Immature natural killer cell (primary cell): Measurements from ENCODE around the gene PPT2. TPM values are rescaled to one million over a fixed set of nuclear protein-coding genes. Genes with fewer than 3 reads are reported as not detected.
A peak's percentile ranks its signal among the peaks of the same experiment; 100 is the strongest.

Experiments
- DNase-seq, 3 donors: peaks; one replicate each; pipeline ENCODE4 v3.0.0; 2022; ENCODE audit warnings: mixed read lengths in 1 of 3
- H3K27ac Mint-ChIP-seq, 6 donors: one replicate each; pipeline ENCODE4 v1.8.0; 2020; ENCODE audit warnings: mixed read lengths in 6 of 6, mild to moderate bottlenecking in 5 of 6, inconsistent platforms in 4 of 6, moderate library complexity in 3 of 6
- H3K27me3 Mint-ChIP-seq, 3 donors: one replicate each; pipeline ENCODE4 v1.8.0; 2020 to 2021; ENCODE audit warnings: low read depth in 3 of 3, mild to moderate bottlenecking in 3 of 3, mixed read lengths in 3 of 3, moderate library complexity in 3 of 3, inconsistent platforms in 1 of 3
- H3K36me3 Mint-ChIP-seq, 3 donors: one replicate each; pipeline ENCODE4 v1.8.0; 2020; ENCODE audit warnings: mixed read lengths in 3 of 3, inconsistent platforms in 2 of 3, mild to moderate bottlenecking in 2 of 3
- H3K4me1 Mint-ChIP-seq, 2 donors: one replicate each; pipeline ENCODE4 v1.8.0; 2020; ENCODE audit warnings: inconsistent platforms in 2 of 2, mild to moderate bottlenecking in 2 of 2, mixed read lengths in 2 of 2, moderate library complexity in 1 of 2
- H3K4me3 Mint-ChIP-seq, 5 donors: one replicate each; pipeline ENCODE4 v1.8.0; 2020; ENCODE audit warnings: mild to moderate bottlenecking in 5 of 5, mixed read lengths in 5 of 5, inconsistent platforms in 3 of 5, moderate library complexity in 3 of 5
- H3K9me3 Mint-ChIP-seq, 6 donors: one replicate each; pipeline ENCODE4 v1.8.0; 2020; ENCODE audit warnings: mild to moderate bottlenecking in 6 of 6, mixed read lengths in 6 of 6, inconsistent platforms in 4 of 6, moderate library complexity in 3 of 6
- polyA plus RNA-seq, 3 donors: library from polyadenylated mRNA; unstranded; fragments of 300-500 nt; fragmentation: Illumina TruSeq; gene quantifications; one replicate each; pipeline ENCODE4 v1.2.3, GENCODE V29; 2021

PPT2 gene
- polyA plus RNA-seq, 3 donors from 2014 or later: 13.1 to 17.0 (median 16.0) TPM

DNA sequence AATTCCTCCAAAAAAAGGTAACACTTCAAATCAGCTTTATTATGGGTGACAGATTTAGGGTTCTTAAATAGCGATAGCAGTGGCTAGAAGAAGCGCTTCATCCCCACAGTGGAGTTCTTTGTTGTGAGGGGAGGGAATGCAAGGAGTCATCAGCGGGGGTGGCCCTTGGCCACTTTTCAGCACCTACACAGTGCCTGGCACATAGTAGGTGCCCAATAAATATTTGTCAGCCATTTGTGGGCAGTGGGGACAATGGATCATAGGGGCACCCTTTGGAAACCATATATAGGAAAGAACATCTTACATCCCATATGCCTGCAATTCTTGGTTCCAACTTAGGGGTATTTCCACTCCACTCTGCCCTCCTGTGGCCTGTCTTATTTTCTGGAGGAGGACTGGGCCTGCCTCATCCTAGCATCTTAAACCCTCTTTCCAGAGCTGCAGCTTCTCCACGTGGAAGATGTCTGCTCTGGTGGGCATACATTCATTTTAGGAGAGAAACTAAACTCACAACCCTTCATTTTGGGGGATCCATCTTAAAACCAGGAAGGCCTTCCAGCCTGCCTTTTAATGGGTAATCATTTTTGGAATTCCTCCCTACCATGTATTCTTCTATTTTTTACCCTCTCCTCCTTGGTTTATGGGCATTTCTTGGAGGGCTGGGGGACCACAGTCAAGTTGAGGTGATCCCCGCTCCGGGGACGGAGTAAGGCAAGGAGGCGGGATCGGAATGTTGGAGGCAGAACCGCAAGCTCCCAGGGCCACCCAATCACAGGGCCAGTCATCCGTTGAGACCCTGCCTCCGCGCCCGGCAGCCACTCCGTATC, 41.1 kb downstream of the PPT2 start:
- H3K4me3 Mint-ChIP-seq: peak overlapping the region; percentile 98 to 99 (median 98)
- peaks cover 58 to 61% of the 10 kb centered on the region in 2 donors for H3K4me1 Mint-ChIP-seq
- peaks cover 16 to 23% (median 22%) of the 10 kb centered on the region in 3 donors for H3K27me3 Mint-ChIP-seq

DNA sequence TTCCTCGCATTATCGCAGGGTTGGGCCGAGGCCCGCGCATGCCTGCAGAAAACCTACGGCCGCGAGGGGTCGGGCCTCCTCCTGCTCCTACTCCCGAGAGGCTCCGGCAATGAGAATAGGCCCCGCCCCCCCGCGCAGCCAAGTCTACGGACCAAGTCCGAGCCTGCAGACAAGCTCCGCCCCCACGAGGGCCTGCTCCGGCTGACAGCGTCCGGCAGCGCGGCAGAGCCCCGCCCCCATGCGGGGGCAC, 41.6 kb downstream of the PPT2 start:
- Mint-ChIP-seq H3K9me3 (no peaks in the 10 kb centered on the region), H3K27me3 (peaks cover 12 to 22% (median 18%) of the 10 kb centered on the region in 3 donors), H3K4me3 (peak overlapping the region; percentile 98 to 99 (median 98)), H3K27ac (peak overlapping the region; percentile 99 to 100 (median 100)), H3K4me1 (peaks cover 53 to 56% of the 10 kb centered on the region in 2 donors), H3K36me3 (no peaks in the 10 kb centered on the region)
- peak; percentile 100 for DNase-seq

More for the DNA sequence above, 41.1 kb downstream of the PPT2 start:
- no peak for DNase-seq
- H3K9me3 Mint-ChIP-seq: no peaks in the 10 kb centered on the region
- no peaks in the 10 kb centered on the region for H3K36me3 Mint-ChIP-seq
- H3K27ac Mint-ChIP-seq: peak overlapping the region; percentile 94 to 100 (median 100)

DNA sequence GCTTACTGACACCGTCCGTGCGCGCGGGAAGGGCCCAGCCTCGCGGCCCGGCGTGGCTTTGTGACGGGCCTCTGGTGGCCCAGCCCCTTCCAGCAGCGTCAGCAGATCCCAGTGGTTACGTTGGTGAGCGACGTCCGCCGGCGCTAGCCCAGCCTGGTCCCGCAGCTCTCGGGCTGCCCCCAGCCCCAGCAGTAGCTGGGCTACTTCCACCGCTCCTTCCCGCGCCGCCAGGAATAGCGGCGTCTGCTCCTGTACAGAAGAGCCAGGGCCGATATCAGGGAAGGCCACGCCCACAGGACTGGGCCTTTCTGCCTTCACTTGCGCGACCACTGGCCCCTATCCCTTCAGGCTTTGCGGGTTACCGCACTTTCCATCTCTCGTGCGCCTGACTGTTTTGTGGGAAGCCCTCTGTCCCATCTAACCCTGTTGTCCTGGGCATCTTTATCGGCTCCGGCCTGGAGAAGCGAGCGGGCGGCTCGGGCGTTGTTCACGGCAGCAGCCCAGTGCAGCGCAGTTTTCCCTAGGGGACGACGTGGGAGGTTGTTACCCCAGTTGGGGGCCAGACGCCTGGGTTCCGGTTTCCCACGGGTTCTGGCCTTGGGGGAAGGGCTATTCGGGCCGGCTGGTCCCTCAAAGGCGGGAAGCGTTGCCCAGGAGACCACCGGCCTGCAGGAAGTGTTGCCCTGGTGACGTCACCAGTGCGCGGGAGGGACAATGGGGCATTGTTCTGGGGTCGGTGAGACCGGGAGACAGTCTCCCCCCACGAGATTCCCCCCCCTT, 42.2 kb downstream of the PPT2 start:
- Mint-ChIP-seq H3K9me3 (no peaks in the 10 kb centered on the region), H3K27ac (peak overlapping the region; percentile 99 to 100 (median 100)), H3K36me3 (no peaks in the 10 kb centered on the region), H3K27me3 (peaks cover 11 to 21% (median 18%) of the 10 kb centered on the region in 3 donors), H3K4me3 (peak overlapping the region; percentile 98 to 99 (median 98)), H3K4me1 (peaks cover 50 to 52% of the 10 kb centered on the region in 2 donors)
- DNase-seq: peak; percentile 81 to 87 (median 84)

DNA sequence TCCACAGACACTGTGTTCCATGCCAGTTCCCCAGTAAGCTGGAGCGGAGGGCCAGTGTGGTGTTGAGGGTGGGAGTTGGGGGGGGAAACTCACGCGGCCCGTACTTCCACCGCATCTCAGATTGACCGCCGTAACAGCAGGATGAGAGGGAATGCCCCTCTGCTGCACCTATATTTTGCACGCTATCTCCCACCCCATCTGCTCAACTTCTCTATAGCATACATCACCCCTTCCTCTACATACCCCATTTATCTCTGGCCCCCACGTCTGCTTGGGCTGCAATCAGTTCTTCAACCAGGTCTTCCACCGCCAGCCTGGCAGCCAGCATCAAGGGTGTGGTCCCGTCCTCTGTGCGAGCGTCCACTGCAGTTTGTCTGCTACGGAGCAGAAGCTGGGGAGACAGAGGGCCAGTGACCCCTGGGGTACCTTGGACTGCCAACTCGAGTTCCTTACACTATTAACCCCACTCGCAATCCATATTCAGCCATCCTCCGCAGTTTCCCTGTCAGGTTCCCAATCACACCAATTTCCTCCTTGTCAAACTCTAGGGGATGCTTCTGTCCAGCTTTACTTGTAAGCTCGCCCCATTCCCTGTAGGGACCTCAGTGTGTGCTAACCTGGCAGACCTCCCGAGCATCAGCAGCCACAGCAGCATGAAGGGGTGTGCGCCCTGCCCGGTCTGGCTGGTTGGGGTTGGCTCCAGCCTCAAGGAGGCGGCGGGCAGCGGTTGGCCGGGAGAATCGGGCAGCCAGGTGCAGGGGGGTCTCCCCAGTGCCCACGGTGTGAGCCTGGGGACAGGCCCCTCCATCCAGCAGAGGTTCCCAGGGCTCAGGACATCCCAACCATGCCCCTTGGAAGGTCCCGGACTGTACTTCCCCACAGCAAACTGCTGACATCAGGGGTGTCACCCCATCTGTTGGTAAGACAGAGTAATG, 43.0 kb downstream of the PPT2 start:
- Mint-ChIP-seq H3K4me3 (peak overlapping the region; percentile 98 to 99 (median 98)), H3K27me3 (peaks cover 10 to 16% (median 14%) of the 10 kb centered on the region in 3 donors), H3K4me1 (peaks cover 42 to 44% of the 10 kb centered on the region in 2 donors), H3K27ac (peak overlapping the region; percentile 99 to 100 (median 100)), H3K36me3 (no peaks in the 10 kb centered on the region), H3K9me3 (no peaks in the 10 kb centered on the region)
- DNase-seq: no peak

DNA sequence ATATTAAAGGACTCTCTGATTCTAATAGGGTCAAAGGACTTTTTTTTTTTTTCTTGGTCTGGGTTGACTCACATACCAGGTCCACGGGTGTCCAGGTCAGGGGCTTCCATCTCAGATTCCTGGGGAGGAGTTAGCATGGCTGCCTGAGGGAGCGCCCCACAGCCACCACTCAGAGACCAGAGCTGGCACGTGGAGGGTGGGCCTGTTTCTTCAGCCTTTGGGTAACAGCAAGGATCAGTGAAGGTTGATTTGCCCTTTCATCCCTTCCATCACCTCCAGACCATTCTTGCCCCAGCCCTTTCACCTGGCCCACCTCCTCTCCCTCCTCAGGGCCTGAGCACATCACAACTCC, 44.4 kb downstream of the PPT2 start:
- H3K9me3 Mint-ChIP-seq: no peaks in the 10 kb centered on the region
- H3K36me3 Mint-ChIP-seq: no peaks in the 10 kb centered on the region
- no peak for DNase-seq
- H3K4me3 Mint-ChIP-seq: peak overlapping the region in 1 of 5 donors; percentile 42
- peaks cover 8 to 12% (median 12%) of the 10 kb centered on the region in 3 donors for H3K27me3 Mint-ChIP-seq
- peak overlapping the region in 4 of 6 donors; percentile 40 to 99 (median 66) for H3K27ac Mint-ChIP-seq
- peaks cover 32 to 33% of the 10 kb centered on the region in 2 donors for H3K4me1 Mint-ChIP-seq

DNA sequence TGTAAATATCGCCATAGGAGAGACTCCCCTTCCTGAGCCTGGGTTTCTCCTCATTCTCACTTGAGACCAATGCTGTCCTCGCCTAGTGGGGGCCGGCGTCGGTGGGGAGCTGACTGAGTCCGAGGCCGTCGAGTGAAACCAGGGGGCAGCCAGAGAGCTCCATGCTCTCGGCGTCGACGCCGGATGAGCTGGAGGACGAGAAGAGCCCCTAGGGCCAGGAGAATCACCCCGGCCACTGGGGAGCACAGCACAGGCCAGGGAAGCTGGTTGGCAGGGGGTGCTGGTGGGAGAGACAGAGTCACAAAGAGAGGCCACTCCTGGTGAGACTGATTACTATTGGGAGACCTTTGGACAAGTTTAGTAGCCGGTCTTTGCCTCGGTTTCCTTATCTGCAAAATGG, 44.9 kb downstream of the PPT2 start:
- Mint-ChIP-seq H3K4me3 (peak overlapping the region in 1 of 5 donors; percentile 51), H3K27ac (peak overlapping the region in 4 of 6 donors; percentile 40 to 99 (median 66)), H3K36me3 (no peaks in the 10 kb centered on the region), H3K27me3 (peaks cover 8 to 12% (median 12%) of the 10 kb centered on the region in 3 donors), H3K4me1 (peaks cover 27% of the 10 kb centered on the region in 2 donors), H3K9me3 (no peaks in the 10 kb centered on the region)
- no peak for DNase-seq

DNA sequence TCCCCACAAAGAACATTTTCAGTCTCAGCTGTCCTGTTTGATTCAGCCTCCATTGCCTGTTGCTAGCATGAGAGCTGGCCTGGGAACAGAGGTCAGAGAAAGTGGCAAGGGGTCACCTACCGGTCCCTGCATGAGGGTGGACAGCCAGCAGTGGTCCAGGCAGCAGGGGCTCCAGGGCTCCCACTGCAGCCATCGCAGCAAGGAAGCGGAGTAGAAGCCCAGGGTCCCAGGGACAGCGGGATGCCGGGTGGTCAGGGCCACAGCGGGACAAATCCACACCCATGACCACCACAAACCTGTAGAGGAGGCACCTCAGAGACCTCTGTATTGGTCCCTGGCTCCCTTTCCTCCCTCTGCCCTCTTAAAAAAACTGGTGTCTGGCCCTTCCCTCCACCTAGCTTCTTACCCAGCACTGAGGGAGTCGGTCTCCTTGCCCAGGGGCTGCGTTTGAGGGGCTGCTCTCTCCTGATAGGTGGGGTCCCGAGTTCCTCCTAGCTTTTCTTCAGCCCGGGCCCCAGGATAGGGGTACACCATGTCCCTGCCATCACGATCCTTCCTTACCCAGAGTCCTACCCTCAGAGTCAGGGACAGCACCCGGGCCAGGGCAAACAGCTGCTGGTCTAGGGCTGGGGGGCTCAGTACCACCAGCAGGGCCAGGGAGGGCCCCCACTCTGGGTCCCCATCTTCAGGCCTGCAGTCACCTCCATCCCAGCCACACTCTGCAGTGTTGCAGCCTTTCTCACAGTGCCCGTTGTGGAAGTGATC, 47.0 kb downstream of the PPT2 start:
- peaks cover 5 to 15% (median 10%) of the 10 kb centered on the region in 3 donors for H3K27me3 Mint-ChIP-seq
- peaks cover 0 to 4% (median 0%) of the 10 kb centered on the region in 3 donors for H3K36me3 Mint-ChIP-seq
- no peak overlapping the region for H3K4me3 Mint-ChIP-seq
- peak overlapping the region in 1 of 6 donors; percentile 57 for H3K27ac Mint-ChIP-seq
- no peak for DNase-seq
- no peaks in the 10 kb centered on the region for H3K9me3 Mint-ChIP-seq
- peaks cover 10 to 11% of the 10 kb centered on the region in 2 donors for H3K4me1 Mint-ChIP-seq

DNA sequence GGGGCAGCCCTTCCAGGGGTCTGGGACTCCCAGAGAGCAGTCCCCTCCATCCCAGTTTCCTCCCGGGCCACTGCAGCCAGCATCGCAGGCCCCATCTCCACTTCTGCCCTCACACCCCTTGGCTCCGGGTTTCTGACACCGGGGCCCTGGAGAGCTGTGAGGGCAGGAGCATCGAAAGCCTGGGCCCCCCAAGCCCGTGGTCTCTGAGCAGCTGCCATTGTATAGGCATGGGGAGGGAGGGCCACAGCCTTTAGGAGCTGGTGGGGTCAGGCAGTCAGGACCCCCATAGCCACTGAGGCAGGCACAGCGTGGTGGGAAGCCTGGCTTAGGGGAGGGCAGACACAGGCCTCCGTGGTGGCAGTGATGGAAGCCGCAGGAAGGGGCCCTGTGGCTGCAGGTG, 48.2 kb downstream of the PPT2 start:
- peaks cover 0 to 6% (median 4%) of the 10 kb centered on the region in 3 donors for H3K27me3 Mint-ChIP-seq
- no peak overlapping the region for H3K4me3 Mint-ChIP-seq
- H3K27ac Mint-ChIP-seq: no peak overlapping the region
- DNase-seq: no peak
- H3K36me3 Mint-ChIP-seq: peaks cover 0 to 4% (median 0%) of the 10 kb centered on the region in 3 donors
- H3K9me3 Mint-ChIP-seq: no peaks in the 10 kb centered on the region
- H3K4me1 Mint-ChIP-seq: peaks cover 0 to 1% of the 10 kb centered on the region in 2 donors

DNA sequence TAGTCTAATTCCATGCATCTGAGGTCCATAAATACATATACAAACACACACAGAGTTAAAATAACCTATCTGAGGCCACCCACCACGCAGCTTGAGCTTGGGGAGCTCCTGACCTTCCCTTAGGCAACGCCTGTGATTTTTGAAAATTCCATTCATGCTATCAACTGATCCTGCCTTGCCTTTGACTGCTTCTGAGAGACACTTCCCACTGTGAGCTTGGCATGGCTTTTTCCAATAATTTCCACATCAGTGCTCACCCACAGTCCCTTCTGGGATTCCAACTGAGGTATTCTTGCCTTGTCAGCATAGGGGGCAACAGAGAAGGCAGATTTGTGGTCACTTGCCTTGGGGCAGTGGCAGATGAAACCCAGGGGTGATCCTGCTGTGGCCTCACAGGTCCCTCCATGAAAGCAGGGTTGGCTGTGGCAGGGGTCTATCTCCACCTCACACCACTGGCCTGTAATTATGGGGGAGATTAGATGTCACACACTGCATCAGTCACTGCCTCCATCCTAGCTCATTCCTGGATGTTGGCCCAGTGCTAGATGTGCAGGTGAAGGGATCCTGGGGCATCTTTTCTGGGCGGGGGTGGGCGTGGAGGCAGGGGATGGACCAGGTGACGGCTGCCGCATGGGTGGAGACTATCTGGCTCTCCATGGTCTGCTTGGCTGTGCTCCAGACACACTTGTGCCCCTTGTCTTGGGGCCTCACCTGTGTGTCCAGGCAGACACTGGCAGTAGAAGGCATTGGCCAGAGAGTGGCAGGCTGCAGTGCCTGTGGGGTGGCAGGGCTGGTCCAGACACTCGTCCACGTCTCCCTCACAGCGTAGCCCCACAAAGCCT, 49.7 kb downstream of the PPT2 start:
- Mint-ChIP-seq H3K9me3 (no peaks in the 10 kb centered on the region), H3K36me3 (peaks cover 0 to 4% (median 0%) of the 10 kb centered on the region in 3 donors)

DNA sequence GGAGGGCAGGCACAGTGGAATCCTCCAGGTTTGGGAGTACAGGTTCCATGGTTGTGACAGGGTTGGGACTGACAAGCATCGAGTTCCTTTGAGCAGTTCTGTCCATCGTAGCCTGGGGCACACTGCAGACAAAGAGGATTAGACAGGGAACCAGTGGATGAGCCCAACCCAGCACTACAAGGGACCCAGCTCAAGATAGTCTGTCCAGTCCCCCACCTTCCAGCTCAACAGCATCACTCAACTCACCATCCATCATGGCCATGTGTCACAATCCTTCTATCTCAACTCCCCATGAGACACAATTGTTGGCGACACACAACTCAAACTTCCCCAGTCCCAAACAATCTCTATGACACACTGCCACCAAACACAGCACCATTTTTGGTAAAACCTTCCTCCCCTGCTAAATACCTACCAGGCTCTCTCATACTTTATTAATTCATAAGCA, 50.4 kb downstream of the PPT2 start:
- H3K4me3 Mint-ChIP-seq: no peak overlapping the region
- no peak overlapping the region for H3K27ac Mint-ChIP-seq
- H3K27me3 Mint-ChIP-seq: peaks cover 0 to 6% (median 4%) of the 10 kb centered on the region in 3 donors

More for the DNA sequence above, 49.7 kb downstream of the PPT2 start:
- H3K27ac Mint-ChIP-seq: no peak overlapping the region
- no peaks in the 10 kb centered on the region for H3K4me1 Mint-ChIP-seq
- no peak overlapping the region for H3K4me3 Mint-ChIP-seq
- H3K27me3 Mint-ChIP-seq: peaks cover 0 to 6% (median 4%) of the 10 kb centered on the region in 3 donors
- DNase-seq: no peak

DNA sequence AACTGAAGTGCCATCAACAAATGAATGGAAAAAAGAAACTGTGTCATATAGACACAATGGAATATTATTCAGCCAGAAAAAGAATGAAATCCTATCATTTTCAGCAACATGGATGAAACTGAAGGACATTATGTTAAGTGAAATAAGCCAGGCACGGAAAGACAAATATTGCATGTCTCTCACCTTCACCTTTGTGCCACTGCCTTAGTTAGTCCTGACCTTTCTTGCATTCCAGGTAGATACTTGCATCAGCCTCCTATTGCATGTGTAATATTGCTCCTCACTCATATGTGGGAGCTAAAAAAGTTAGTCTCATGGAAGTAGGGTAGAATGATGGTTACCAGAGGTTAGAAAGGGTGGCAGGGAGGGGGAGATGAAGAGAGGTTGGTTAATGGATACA, 55.1 kb downstream of the PPT2 start:
- Mint-ChIP-seq H3K4me1 (no peaks in the 10 kb centered on the region), H3K27me3 (peaks cover 0 to 4% (median 3%) of the 10 kb centered on the region in 3 donors), H3K27ac (no peak overlapping the region), H3K4me3 (no peak overlapping the region), H3K9me3 (no peaks in the 10 kb centered on the region), H3K36me3 (peaks cover 0 to 4% (median 0%) of the 10 kb centered on the region in 3 donors)
- DNase-seq: no peak

More for the DNA sequence above, 50.4 kb downstream of the PPT2 start:
- peaks cover 0 to 4% (median 0%) of the 10 kb centered on the region in 3 donors for H3K36me3 Mint-ChIP-seq
- H3K4me1 Mint-ChIP-seq: no peaks in the 10 kb centered on the region
- DNase-seq: no peak
- H3K9me3 Mint-ChIP-seq: no peaks in the 10 kb centered on the region

DNA sequence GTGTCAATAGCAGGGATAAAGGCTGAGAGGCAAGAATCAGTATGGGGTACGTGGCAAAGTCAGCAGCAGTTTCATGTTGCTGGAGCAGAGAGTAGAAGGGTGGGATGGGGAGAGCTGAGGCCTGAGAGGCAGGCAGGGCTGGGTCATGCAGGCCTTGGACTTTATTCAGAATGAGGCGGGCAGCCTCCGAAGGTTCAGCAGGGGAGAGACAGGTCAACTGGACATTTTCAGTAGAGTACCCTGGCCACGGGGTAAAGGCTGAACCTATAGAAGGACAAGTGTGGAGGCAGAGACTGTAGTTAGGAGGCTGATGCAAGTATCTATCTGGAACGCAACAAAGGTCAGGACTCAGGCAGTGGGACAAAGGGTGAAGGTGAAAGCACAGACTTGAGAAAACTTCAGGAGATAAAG, 56.3 kb downstream of the PPT2 start:
- DNase-seq: no peak
- H3K4me3 Mint-ChIP-seq: no peak overlapping the region
- no peaks in the 10 kb centered on the region for H3K4me1 Mint-ChIP-seq
- H3K27me3 Mint-ChIP-seq: peaks cover 0 to 4% (median 0%) of the 10 kb centered on the region in 3 donors
- H3K36me3 Mint-ChIP-seq: no peaks in the 10 kb centered on the region
- peak overlapping the region in 2 of 6 donors; percentile 64 to 71 for H3K27ac Mint-ChIP-seq
- H3K9me3 Mint-ChIP-seq: no peaks in the 10 kb centered on the region
